ENCODE results near the gene KIF9. TPM values are rescaled to one million over a fixed set of nuclear protein-coding genes. Genes with fewer than 3 reads are reported as not detected.

The KIF9 gene
- total RNA-seq, 1 experiment from 2014 or later: 8.9 TPM

DNA sequence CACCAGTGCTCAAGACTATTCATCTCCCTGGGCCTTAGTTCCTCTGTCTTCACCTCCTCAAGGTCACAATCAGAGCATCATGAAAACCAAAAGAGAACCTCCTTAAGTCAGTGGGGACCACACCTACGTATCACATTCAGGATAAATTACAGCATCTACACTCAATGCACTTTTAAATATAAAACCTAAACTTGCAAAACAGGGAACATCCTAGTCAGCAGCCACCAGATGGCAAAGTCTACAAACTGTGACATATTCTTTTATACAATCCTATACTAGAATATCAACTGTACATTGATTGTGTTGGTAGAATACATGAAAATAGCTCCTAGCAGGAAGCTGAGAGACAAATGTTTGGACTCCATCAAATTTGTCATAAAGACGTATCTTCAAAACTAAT, 7.9 kb downstream of the KIF9 start:
- DNase-seq (ENCODE audit: low read depth, low spot score) (no peak), ATAC-seq (no peak)
- CTCF ChIA-PET: no interaction called here
- TF ChIP-seq, protein P1, sequence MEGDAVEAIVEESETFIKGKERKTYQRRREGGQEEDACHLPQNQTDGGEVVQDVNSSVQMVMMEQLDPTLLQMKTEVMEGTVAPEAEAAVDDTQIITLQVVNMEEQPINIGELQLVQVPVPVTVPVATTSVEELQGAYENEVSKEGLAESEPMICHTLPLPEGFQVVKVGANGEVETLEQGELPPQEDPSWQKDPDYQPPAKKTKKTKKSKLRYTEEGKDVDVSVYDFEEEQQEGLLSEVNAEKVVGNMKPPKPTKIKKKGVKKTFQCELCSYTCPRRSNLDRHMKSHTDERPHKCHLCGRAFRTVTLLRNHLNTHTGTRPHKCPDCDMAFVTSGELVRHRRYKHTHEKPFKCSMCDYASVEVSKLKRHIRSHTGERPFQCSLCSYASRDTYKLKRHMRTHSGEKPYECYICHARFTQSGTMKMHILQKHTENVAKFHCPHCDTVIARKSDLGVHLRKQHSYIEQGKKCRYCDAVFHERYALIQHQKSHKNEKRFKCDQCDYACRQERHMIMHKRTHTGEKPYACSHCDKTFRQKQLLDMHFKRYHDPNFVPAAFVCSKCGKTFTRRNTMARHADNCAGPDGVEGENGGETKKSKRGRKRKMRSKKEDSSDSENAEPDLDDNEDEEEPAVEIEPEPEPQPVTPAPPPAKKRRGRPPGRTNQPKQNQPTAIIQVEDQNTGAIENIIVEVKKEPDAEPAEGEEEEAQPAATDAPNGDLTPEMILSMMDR (IDR thresholded peaks at IDR 0.05): no peak
- TF ChIP-seq TCF7L2 (IDR thresholded peaks at IDR 0.05; ENCODE audit: low read depth, low read length) (no peak), SIN3A (IDR thresholded peaks at IDR 0.05; ENCODE audit: borderline replicate concordance, insufficient read depth, low read depth, low read length) (no peak), POLR2AphosphoS5 (IDR thresholded peaks at IDR 0.05; ENCODE audit: low read depth, low read length) (no peak)
- TF ChIP-seq, protein P2, sequence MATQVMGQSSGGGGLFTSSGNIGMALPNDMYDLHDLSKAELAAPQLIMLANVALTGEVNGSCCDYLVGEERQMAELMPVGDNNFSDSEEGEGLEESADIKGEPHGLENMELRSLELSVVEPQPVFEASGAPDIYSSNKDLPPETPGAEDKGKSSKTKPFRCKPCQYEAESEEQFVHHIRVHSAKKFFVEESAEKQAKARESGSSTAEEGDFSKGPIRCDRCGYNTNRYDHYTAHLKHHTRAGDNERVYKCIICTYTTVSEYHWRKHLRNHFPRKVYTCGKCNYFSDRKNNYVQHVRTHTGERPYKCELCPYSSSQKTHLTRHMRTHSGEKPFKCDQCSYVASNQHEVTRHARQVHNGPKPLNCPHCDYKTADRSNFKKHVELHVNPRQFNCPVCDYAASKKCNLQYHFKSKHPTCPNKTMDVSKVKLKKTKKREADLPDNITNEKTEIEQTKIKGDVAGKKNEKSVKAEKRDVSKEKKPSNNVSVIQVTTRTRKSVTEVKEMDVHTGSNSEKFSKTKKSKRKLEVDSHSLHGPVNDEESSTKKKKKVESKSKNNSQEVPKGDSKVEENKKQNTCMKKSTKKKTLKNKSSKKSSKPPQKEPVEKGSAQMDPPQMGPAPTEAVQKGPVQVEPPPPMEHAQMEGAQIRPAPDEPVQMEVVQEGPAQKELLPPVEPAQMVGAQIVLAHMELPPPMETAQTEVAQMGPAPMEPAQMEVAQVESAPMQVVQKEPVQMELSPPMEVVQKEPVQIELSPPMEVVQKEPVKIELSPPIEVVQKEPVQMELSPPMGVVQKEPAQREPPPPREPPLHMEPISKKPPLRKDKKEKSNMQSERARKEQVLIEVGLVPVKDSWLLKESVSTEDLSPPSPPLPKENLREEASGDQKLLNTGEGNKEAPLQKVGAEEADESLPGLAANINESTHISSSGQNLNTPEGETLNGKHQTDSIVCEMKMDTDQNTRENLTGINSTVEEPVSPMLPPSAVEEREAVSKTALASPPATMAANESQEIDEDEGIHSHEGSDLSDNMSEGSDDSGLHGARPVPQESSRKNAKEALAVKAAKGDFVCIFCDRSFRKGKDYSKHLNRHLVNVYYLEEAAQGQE (IDR thresholded peaks at IDR 0.05; ENCODE audit: insufficient read depth in 1 of 2, low read depth in 2 of 2, low read length in 1 of 2): no peak
- Histone ChIP-seq H3K27ac (ENCODE audit: low read length) (no peak overlapping the region), H3K36me3 (ENCODE audit: control insufficient read depth, insufficient read depth, low read length) (no peaks in the 10 kb centered on the region), H3K4me1 (ENCODE audit: control insufficient read depth, insufficient read depth, low read length) (no peaks in the 10 kb centered on the region), H3K9me3 (ENCODE audit: control insufficient read depth, insufficient read depth, low read depth, low read length) (no peaks in the 10 kb centered on the region), H3K4me3 (ENCODE audit: low read depth in 2 of 2, low read length in 2 of 2) (no peak overlapping the region), H3K27me3 (ENCODE audit: control insufficient read depth, insufficient read depth, low read length) (no peaks in the 10 kb centered on the region)
- POLR2A ChIA-PET: no interaction called here
- in situ Hi-C loops (cut with HindIII; ENCODE audit: low pct_unique_long_range_greater_than_20kb, low sequenced_read_pairs) (no loop called here), intact Hi-C loops (cut with micrococcal nuclease; ENCODE audit: unreplicated experiment) (no loop called here)
- BruUV-seq (replicated peaks): no TSS peak

DNA sequence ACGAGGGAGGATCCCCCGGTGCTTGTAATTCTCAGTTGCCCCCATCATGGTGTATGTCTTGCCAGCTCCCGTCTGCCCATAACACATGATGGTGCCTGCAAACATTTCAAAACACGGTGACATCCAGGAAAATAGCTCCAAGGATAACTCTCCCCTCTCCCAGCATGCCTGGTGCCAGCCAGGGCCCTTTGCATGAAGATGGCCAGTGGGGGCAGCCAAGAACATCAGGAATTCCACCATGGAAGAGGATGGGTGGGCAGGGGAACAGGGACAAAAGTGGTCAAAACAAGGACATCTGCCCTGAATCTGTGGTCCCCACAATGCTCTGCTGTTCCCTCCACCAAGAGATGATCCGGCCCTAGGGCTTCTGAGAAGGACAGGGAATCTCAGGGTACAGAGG, 9.0 kb downstream of the KIF9 start:
- H3K4me3 ChIP-seq (ENCODE audit: low read depth in 2 of 2, low read length in 2 of 2): no peak overlapping the region
- H3K27ac ChIP-seq (ENCODE audit: low read length): no peak overlapping the region
- BruUV-seq (replicated peaks): no TSS peak
- TF ChIP-seq, protein P1 (IDR thresholded peaks at IDR 0.05): no peak
- TF ChIP-seq POLR2AphosphoS5 (IDR thresholded peaks at IDR 0.05; ENCODE audit: low read depth, low read length) (no peak), TCF7L2 (IDR thresholded peaks at IDR 0.05; ENCODE audit: low read depth, low read length) (no peak), SIN3A (IDR thresholded peaks at IDR 0.05; ENCODE audit: borderline replicate concordance, insufficient read depth, low read depth, low read length) (no peak)
- TF ChIP-seq, protein P2 (IDR thresholded peaks at IDR 0.05; ENCODE audit: insufficient read depth in 1 of 2, low read depth in 2 of 2, low read length in 1 of 2): no peak
- intact Hi-C loops (cut with micrococcal nuclease; ENCODE audit: unreplicated experiment) (no loop called here), in situ Hi-C loops (cut with HindIII; ENCODE audit: low pct_unique_long_range_greater_than_20kb, low sequenced_read_pairs) (no loop called here)
- no peaks in the 10 kb centered on the region for H3K27me3 ChIP-seq (ENCODE audit: control insufficient read depth, insufficient read depth, low read length)
- H3K4me1 ChIP-seq (ENCODE audit: control insufficient read depth, insufficient read depth, low read length): no peaks in the 10 kb centered on the region
- DNase-seq (ENCODE audit: low read depth, low spot score): no peak
- ATAC-seq: no peak
- H3K9me3 ChIP-seq (ENCODE audit: control insufficient read depth, insufficient read depth, low read depth, low read length): no peaks in the 10 kb centered on the region
- ChIA-PET CTCF (no interaction called here), POLR2A (no interaction called here)
- H3K36me3 ChIP-seq (ENCODE audit: control insufficient read depth, insufficient read depth, low read length): no peaks in the 10 kb centered on the region
